Epithelial cell of proximal tubule (primary cell): ENCODE data around the gene DRAXIN. TPM values are rescaled to one million over a fixed set of nuclear protein-coding genes. Genes with fewer than 3 reads are reported as not detected.

ENCODE experiments used
- DNase-seq: peaks from one replicate; pipeline ENCODE4 v3.0.0-alpha.2; 2011; ENCODE audit warnings: low read depth
- H3K4me3 ChIP-seq: 2 replicates; pipeline ENCODE4 v1.5.1; 2011; ENCODE audit warnings: low read depth, mild to moderate bottlenecking, low read length
- CTCF ChIP-seq: conservative IDR thresholded peaks from 2 replicates; pipeline ENCODE4 v1.5.1; 2012; ENCODE audit warnings: low read depth, mild to moderate bottlenecking, low read length
- total RNA-seq: library from RNA; depleted of rRNA; stranded (reverse); fragments of >200 nt; gene quantifications from 2 replicates; pipeline ENCODE4 v1.2.3, GENCODE V29; 2015

Gene DRAXIN
- total RNA-seq, 1 donor from 2014 or later = 0.12 TPM

- DNase-seq = no peak
- H3K4me3 ChIP-seq = peak overlapping the region; percentile 62
- no peak for TF ChIP-seq CTCF
Measured at GRCh38 chr1:11654939-11655808, 36.3 kb upstream of the DRAXIN start.

- no peak for DNase-seq
- no peak for TF ChIP-seq CTCF
- H3K4me3 ChIP-seq = no peak overlapping the region
Measured at GRCh38 chr1:11657654-11658053, 33.9 kb upstream of the DRAXIN start.

- no peak for DNase-seq
- H3K4me3 ChIP-seq = no peak overlapping the region
- no peak for TF ChIP-seq CTCF
Measured at GRCh38 chr1:11658542-11658941, 33.0 kb upstream of the DRAXIN start.

GRCh38 chr1:11659748-11660147, 31.8 kb upstream of the DRAXIN start:
- no peak for TF ChIP-seq CTCF
- H3K4me3 ChIP-seq = no peak overlapping the region
- DNase-seq = no peak

- DNase-seq = no peak
- no peak for TF ChIP-seq CTCF
- H3K4me3 ChIP-seq = no peak overlapping the region
Measured at GRCh38 chr1:11661103-11661502, 30.4 kb upstream of the DRAXIN start.

GRCh38 chr1:11664336-11665065, 27.0 kb upstream of the DRAXIN start:
- TF ChIP-seq CTCF = no peak
- H3K4me3 ChIP-seq = peak overlapping the region; percentile 66
- no peak for DNase-seq

GRCh38 chr1:11668516-11668915, 23.0 kb upstream of the DRAXIN start:
- no peak for DNase-seq
- TF ChIP-seq CTCF = no peak
- no peak overlapping the region for H3K4me3 ChIP-seq
